GM10266 (cell line): ENCODE data around the gene KHDC1.
"Not testable (repeated sequence)": the region's sequence is repeated elsewhere in the genome, so short reads cannot be mapped to it uniquely, and the experiment has no call there.

Source experiments
- DNase-seq: peaks from one replicate; pipeline ENCODE4 v3.0.0; 2012; ENCODE audit errors: extremely low spot score
- CTCF ChIP-seq: IDR thresholded peaks from 2 replicates; pipeline ENCODE4 v1.5.1; 2012; ENCODE audit warnings: mild to moderate bottlenecking, low read depth; ENCODE audit not compliant: control insufficient read depth, insufficient read depth; ENCODE audit errors: missing control alignments

Gene KHDC1

GRCh38 chr6:73240730-73241129, 22.3 kb downstream of the KHDC1 start:
- DNase-seq = no peak
- no peak for TF ChIP-seq CTCF

GRCh38 chr6:73236144-73236750, 26.7 kb downstream of the KHDC1 start:
- DNase-seq = no peak
- TF ChIP-seq CTCF = no peak

- TF ChIP-seq CTCF = no peak
- DNase-seq = no peak
Measured at GRCh38 chr6:73234733-73235132, 28.3 kb downstream of the KHDC1 start.

- not testable (repeated sequence) for DNase-seq
Measured at GRCh38 chr6:73233971-73234370, 29.0 kb downstream of the KHDC1 start.

- TF ChIP-seq CTCF = no peak
- no peak for DNase-seq
Measured at GRCh38 chr6:73233048-73233447, 29.9 kb downstream of the KHDC1 start.

GRCh38 chr6:73231986-73232391, 31.0 kb downstream of the KHDC1 start:
- DNase-seq = no peak
- TF ChIP-seq CTCF = no peak

- DNase-seq = no peak
Measured at GRCh38 chr6:73227606-73228255, 35.3 kb downstream of the KHDC1 start.

More at GRCh38 chr6:73227606-73228255, 35.3 kb downstream of the KHDC1 start:
- TF ChIP-seq CTCF = no peak
